ENCODE measurements around the gene GULP1.

GRCh38 chr2:188573453-188573852 lies 281.8 kb downstream of the GULP1 start:
- TF ChIP-seq CTCF (conservative IDR thresholded peaks at IDR 0.05; ENCODE audit: low read depth in 2 of 2) (no peak), EZH2 (IDR thresholded peaks at IDR 0.05; ENCODE audit: low read depth, unreplicated experiment) (no peak), EZH2phosphoT487 (IDR thresholded peaks at IDR 0.05; ENCODE audit: unreplicated experiment) (no peak)

Measured in GM23338 (cell line).